Measurements from ENCODE around the gene COL18A1. TPM values are rescaled to one million over a fixed set of nuclear protein-coding genes. Genes with fewer than 3 reads are reported as not detected.

Gene COL18A1
- total RNA-seq, 1 experiment from 2014 or later: 3.3 TPM

GRCh38 chr21:45454060-45454925, 49.3 kb downstream of the COL18A1 start:
- intact Hi-C loops (cut with micrococcal nuclease; ENCODE audit: unreplicated experiment): no loop called here
- Histone ChIP-seq H3K36me3 (ENCODE audit: insufficient read depth, low read length, poor library complexity, severe bottlenecking) (no peaks in the 10 kb centered on the region), H3K27ac (ENCODE audit: low read depth, low read length, poor library complexity, severe bottlenecking) (no peak overlapping the region), H3K4me1 (ENCODE audit: insufficient read depth, low read length, poor library complexity, severe bottlenecking) (peaks cover 9% of the 10 kb centered on the region), H3K9me3 (ENCODE audit: low read depth, low read length, poor library complexity, severe bottlenecking) (no peaks in the 10 kb centered on the region), H3K27me3 (replicated peaks; ENCODE audit: insufficient read depth, low read depth, low read length, poor library complexity) (no peaks in the 10 kb centered on the region), H3K4me3 (ENCODE audit: low read depth, low read length, poor library complexity, severe bottlenecking) (no peak overlapping the region)
- POLR2A ChIA-PET (ENCODE audit: low non-redundant PET): no interaction called here
- no peak for DNase-seq (ENCODE audit: low spot score)
- CTCF ChIA-PET: no interaction called here
- no TSS peak for BruUV-seq (replicated peaks)
- TF ChIP-seq CTCF (conservative IDR thresholded peaks at IDR 0.05; ENCODE audit: low read depth, low read length): no peak
- TF ChIP-seq EZH2 (IDR thresholded peaks at IDR 0.05; ENCODE audit: borderline replicate concordance, low read depth, low read length, poor library complexity, severe bottlenecking): no peak

GRCh38 chr21:45454926-45455673, 50.1 kb downstream of the COL18A1 start:
- no peak overlapping the region for H3K27ac ChIP-seq (ENCODE audit: low read depth, low read length, poor library complexity, severe bottlenecking)
- DNase-seq (ENCODE audit: low spot score): no peak
- no peaks in the 10 kb centered on the region for H3K27me3 ChIP-seq (replicated peaks; ENCODE audit: insufficient read depth, low read depth, low read length, poor library complexity)
- H3K9me3 ChIP-seq (ENCODE audit: low read depth, low read length, poor library complexity, severe bottlenecking): no peaks in the 10 kb centered on the region
- TF ChIP-seq EZH2 (IDR thresholded peaks at IDR 0.05; ENCODE audit: borderline replicate concordance, low read depth, low read length, poor library complexity, severe bottlenecking) (no peak), CTCF (conservative IDR thresholded peaks at IDR 0.05; ENCODE audit: low read depth, low read length) (no peak)
- intact Hi-C loops (cut with micrococcal nuclease; ENCODE audit: unreplicated experiment): no loop called here
- no peaks in the 10 kb centered on the region for H3K36me3 ChIP-seq (ENCODE audit: insufficient read depth, low read length, poor library complexity, severe bottlenecking)
- H3K4me3 ChIP-seq (ENCODE audit: low read depth, low read length, poor library complexity, severe bottlenecking): peak overlapping the region; percentile 19
- POLR2A ChIA-PET (ENCODE audit: low non-redundant PET): no interaction called here
- peaks cover 9% of the 10 kb centered on the region for H3K4me1 ChIP-seq (ENCODE audit: insufficient read depth, low read length, poor library complexity, severe bottlenecking)
- CTCF ChIA-PET: no interaction called here
- no TSS peak for BruUV-seq (replicated peaks)

GRCh38 chr21:45455674-45456583, 51.0 kb downstream of the COL18A1 start:
- Histone ChIP-seq H3K4me1 (ENCODE audit: insufficient read depth, low read length, poor library complexity, severe bottlenecking) (peaks cover 9% of the 10 kb centered on the region), H3K36me3 (ENCODE audit: insufficient read depth, low read length, poor library complexity, severe bottlenecking) (no peaks in the 10 kb centered on the region), H3K27ac (ENCODE audit: low read depth, low read length, poor library complexity, severe bottlenecking) (no peak overlapping the region), H3K4me3 (ENCODE audit: low read depth, low read length, poor library complexity, severe bottlenecking) (peak overlapping the region; percentile 21), H3K27me3 (replicated peaks; ENCODE audit: insufficient read depth, low read depth, low read length, poor library complexity) (no peaks in the 10 kb centered on the region), H3K9me3 (ENCODE audit: low read depth, low read length, poor library complexity, severe bottlenecking) (no peaks in the 10 kb centered on the region)
- no peak for TF ChIP-seq EZH2 (IDR thresholded peaks at IDR 0.05; ENCODE audit: borderline replicate concordance, low read depth, low read length, poor library complexity, severe bottlenecking)
- no peak for TF ChIP-seq CTCF (conservative IDR thresholded peaks at IDR 0.05; ENCODE audit: low read depth, low read length)
- intact Hi-C loops (cut with micrococcal nuclease; ENCODE audit: unreplicated experiment): no loop called here
- ChIA-PET POLR2A (ENCODE audit: low non-redundant PET) (no interaction called here), CTCF (no interaction called here)
- no peak for DNase-seq (ENCODE audit: low spot score)
- no TSS peak for BruUV-seq (replicated peaks)
